ENCODE results near the gene SLC15A5.

The SLC15A5 gene

GRCh38 chr12:16297521-16297920 lies 20.0 kb upstream of the SLC15A5 start:
- H3K18ac ChIP-seq (ENCODE audit: low read length): no peak overlapping the region
- no CpG with 5 or more reads among the region's 1 CpG for WGBS (ENCODE audit: extremely low coverage, insufficient coverage, insufficient read length)
- no peak overlapping the region for H3K4me3 ChIP-seq (ENCODE audit: low read depth, low read length)

DNA sequence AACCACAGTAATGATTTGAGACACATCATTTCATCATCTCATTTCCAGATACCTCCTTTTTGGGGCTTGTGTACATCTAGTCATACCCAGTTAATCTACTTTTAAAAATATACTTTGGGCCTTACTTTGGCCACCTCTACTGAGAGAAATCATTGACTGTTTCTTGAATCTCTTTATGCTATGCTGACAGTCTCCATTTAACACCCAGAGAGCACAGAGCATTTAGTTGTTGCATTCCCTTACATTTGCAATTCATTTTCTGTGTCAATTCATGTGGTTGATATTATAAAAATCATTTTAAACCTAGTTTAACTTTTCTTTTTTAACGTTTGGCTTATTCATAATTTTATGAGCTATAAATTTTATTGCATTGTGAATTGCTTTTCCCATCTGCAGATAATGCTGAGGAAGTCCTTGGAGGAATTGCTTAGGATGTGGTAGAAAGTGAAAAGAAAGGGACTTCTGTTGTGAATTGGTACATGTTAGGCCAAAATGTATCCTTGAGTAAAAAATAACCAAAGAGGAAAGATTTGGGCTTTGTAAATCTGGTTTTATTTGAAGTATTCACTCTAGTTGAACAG lies 17.0 kb upstream of the SLC15A5 start:
- no peak overlapping the region for H3K14ac ChIP-seq (ENCODE audit: low read length)
- no peak overlapping the region for H3K18ac ChIP-seq (ENCODE audit: low read length)
- H2BK5ac ChIP-seq (ENCODE audit: low read depth, low read length, poor library complexity): no peak overlapping the region
- no peaks in the 10 kb centered on the region for H3K36me3 ChIP-seq (ENCODE audit: control insufficient read depth in 1 of 2, insufficient read depth in 2 of 2, low read length in 2 of 2)
- H3K23ac ChIP-seq (ENCODE audit: low read length): no peak overlapping the region
- no CpG with 5 or more reads among the region's 1 CpG for WGBS (ENCODE audit: extremely low coverage, insufficient coverage, insufficient read length)
- no peak overlapping the region for H4K12ac ChIP-seq (ENCODE audit: low read depth, low read length)
- no peak overlapping the region for H2AFZ ChIP-seq (ENCODE audit: insufficient read depth, low read length, poor library complexity)
- H2BK120ac ChIP-seq (ENCODE audit: insufficient read depth, low read length, poor library complexity): no peak overlapping the region
- no peaks in the 10 kb centered on the region for H3K27me3 ChIP-seq (ENCODE audit: insufficient read depth, low read length)
- H3K4ac ChIP-seq (ENCODE audit: low read depth, low read length): no peak overlapping the region
- no peaks in the 10 kb centered on the region for H3K79me1 ChIP-seq (ENCODE audit: low read length)
- DNase-seq: no peak
- no peaks in the 10 kb centered on the region for H3K9me3 ChIP-seq (ENCODE audit: insufficient read depth, low read depth, low read length)
- no peaks in the 10 kb centered on the region for H3K4me1 ChIP-seq (ENCODE audit: control insufficient read depth in 1 of 2, insufficient read depth in 2 of 2, low read length in 2 of 2)
- no peak overlapping the region for H2BK12ac ChIP-seq (ENCODE audit: low read length)
- H3K4me2 ChIP-seq (ENCODE audit: low read length): no peak overlapping the region
- H2AK5ac ChIP-seq (ENCODE audit: low read length): no peak overlapping the region
- no peak overlapping the region for H3K4me3 ChIP-seq (ENCODE audit: low read depth, low read length)
- no peak overlapping the region for H4K8ac ChIP-seq (ENCODE audit: low read depth, low read length)
- H3K27ac ChIP-seq (ENCODE audit: low read depth, low read length): no peak overlapping the region
- no peak overlapping the region for H3K9ac ChIP-seq (ENCODE audit: low read length)
- H3K79me2 ChIP-seq (ENCODE audit: control insufficient read depth, insufficient read depth, low read length, poor library complexity): no peaks in the 10 kb centered on the region
- H4K91ac ChIP-seq (ENCODE audit: low read depth, low read length): no peak overlapping the region

More at GRCh38 chr12:16297521-16297920, 20.0 kb upstream of the SLC15A5 start:
- no peak overlapping the region for H3K23ac ChIP-seq (ENCODE audit: low read length)
- H3K79me2 ChIP-seq (ENCODE audit: control insufficient read depth, insufficient read depth, low read length, poor library complexity): no peaks in the 10 kb centered on the region
- H3K9ac ChIP-seq (ENCODE audit: low read length): no peak overlapping the region
- H2AFZ ChIP-seq (ENCODE audit: insufficient read depth, low read length, poor library complexity): no peak overlapping the region
- H3K4ac ChIP-seq (ENCODE audit: low read depth, low read length): no peak overlapping the region
- no peak overlapping the region for H3K27ac ChIP-seq (ENCODE audit: low read depth, low read length)
- no peak overlapping the region for H3K4me2 ChIP-seq (ENCODE audit: low read length)
- H4K91ac ChIP-seq (ENCODE audit: low read depth, low read length): no peak overlapping the region
- no peak overlapping the region for H3K14ac ChIP-seq (ENCODE audit: low read length)
- H2BK12ac ChIP-seq (ENCODE audit: low read length): no peak overlapping the region
- no peak overlapping the region for H4K12ac ChIP-seq (ENCODE audit: low read depth, low read length)
- no peak overlapping the region for H2AK5ac ChIP-seq (ENCODE audit: low read length)
- H3K79me1 ChIP-seq (ENCODE audit: low read length): no peaks in the 10 kb centered on the region
- no peaks in the 10 kb centered on the region for H3K36me3 ChIP-seq (ENCODE audit: control insufficient read depth in 1 of 2, insufficient read depth in 2 of 2, low read length in 2 of 2)
- no peak overlapping the region for H2BK120ac ChIP-seq (ENCODE audit: insufficient read depth, low read length, poor library complexity)
- peak; percentile 26 to 61 for DNase-seq
- no peak overlapping the region for H2BK5ac ChIP-seq (ENCODE audit: low read depth, low read length, poor library complexity)
- no peaks in the 10 kb centered on the region for H3K4me1 ChIP-seq (ENCODE audit: control insufficient read depth in 1 of 2, insufficient read depth in 2 of 2, low read length in 2 of 2)
- no peaks in the 10 kb centered on the region for H3K27me3 ChIP-seq (ENCODE audit: insufficient read depth, low read length)
- H3K9me3 ChIP-seq (ENCODE audit: insufficient read depth, low read depth, low read length): no peaks in the 10 kb centered on the region
- no peak overlapping the region for H4K8ac ChIP-seq (ENCODE audit: low read depth, low read length)

DNA sequence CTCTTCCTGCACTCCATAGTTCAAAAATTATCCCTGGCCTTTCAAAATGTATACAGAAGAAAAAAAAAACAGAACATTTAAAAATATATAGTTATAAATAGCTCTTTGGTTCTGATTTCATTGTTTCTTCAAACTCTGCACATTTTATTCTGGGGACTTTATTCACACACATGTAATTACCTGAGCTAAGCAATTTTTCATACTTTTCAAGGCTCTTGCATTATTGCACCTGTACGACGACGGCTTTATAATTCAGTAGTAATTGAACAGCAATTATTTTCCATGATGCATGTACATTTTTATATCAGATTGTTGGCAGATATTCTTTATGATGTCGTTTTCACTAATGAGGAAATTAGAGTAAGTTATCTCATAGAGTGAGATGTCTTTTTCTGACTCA lies 13.5 kb upstream of the SLC15A5 start:
- Histone ChIP-seq H2AFZ (ENCODE audit: insufficient read depth, low read length, poor library complexity) (no peak overlapping the region), H3K23ac (ENCODE audit: low read length) (no peak overlapping the region), H4K12ac (ENCODE audit: low read depth, low read length) (no peak overlapping the region), H3K9ac (ENCODE audit: low read length) (no peak overlapping the region), H4K8ac (ENCODE audit: low read depth, low read length) (no peak overlapping the region), H2AK5ac (ENCODE audit: low read length) (no peak overlapping the region), H3K27me3 (ENCODE audit: insufficient read depth, low read length) (no peaks in the 10 kb centered on the region), H3K9me3 (ENCODE audit: insufficient read depth, low read depth, low read length) (no peaks in the 10 kb centered on the region), H2BK120ac (ENCODE audit: insufficient read depth, low read length, poor library complexity) (no peak overlapping the region), H3K4me1 (ENCODE audit: control insufficient read depth in 1 of 2, insufficient read depth in 2 of 2, low read length in 2 of 2) (no peaks in the 10 kb centered on the region), H4K91ac (ENCODE audit: low read depth, low read length) (no peak overlapping the region), H3K79me1 (ENCODE audit: low read length) (no peaks in the 10 kb centered on the region), H3K14ac (ENCODE audit: low read length) (no peak overlapping the region), H2BK5ac (ENCODE audit: low read depth, low read length, poor library complexity) (no peak overlapping the region), H3K4me2 (ENCODE audit: low read length) (no peak overlapping the region), H3K18ac (ENCODE audit: low read length) (no peak overlapping the region), H3K4me3 (ENCODE audit: low read depth, low read length) (no peak overlapping the region), H3K79me2 (ENCODE audit: control insufficient read depth, insufficient read depth, low read length, poor library complexity) (no peaks in the 10 kb centered on the region), H3K36me3 (ENCODE audit: control insufficient read depth in 1 of 2, insufficient read depth in 2 of 2, low read length in 2 of 2) (no peaks in the 10 kb centered on the region), H2BK12ac (ENCODE audit: low read length) (no peak overlapping the region), H3K27ac (ENCODE audit: low read depth, low read length) (no peak overlapping the region), H3K4ac (ENCODE audit: low read depth, low read length) (no peak overlapping the region)
- WGBS (ENCODE audit: extremely low coverage, insufficient coverage, insufficient read length): no CpG with 5 or more reads among the region's 4 CpGs
- DNase-seq: no peak

DNA sequence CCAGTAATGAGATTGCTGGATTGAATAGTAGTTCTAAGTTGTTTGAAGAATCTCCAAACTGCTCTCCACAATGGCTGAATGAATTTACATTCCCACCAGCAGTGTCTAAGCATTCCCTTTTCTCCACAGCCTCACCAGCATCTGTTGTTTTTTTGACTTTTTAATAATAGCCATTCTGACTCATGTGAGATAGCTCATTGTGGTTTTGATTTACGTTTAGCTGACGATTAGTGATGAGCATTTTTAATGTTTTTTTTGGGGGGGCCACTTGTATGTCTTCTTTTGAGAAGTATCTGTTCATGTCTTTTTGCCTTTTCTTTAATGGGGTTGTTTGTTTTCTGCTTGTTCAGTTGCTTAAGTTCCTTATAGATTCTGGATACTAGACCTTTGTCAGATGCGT lies 8.1 kb upstream of the SLC15A5 start:
- no peak overlapping the region for H4K91ac ChIP-seq (ENCODE audit: low read depth, low read length)
- H2AK5ac ChIP-seq (ENCODE audit: low read length): no peak overlapping the region
- WGBS (ENCODE audit: extremely low coverage, insufficient coverage, insufficient read length): no CpG with 5 or more reads among the region's 3 CpGs
- H3K14ac ChIP-seq (ENCODE audit: low read length): no peak overlapping the region
- no peak overlapping the region for H3K4me3 ChIP-seq (ENCODE audit: low read depth, low read length)
- H3K27me3 ChIP-seq (ENCODE audit: insufficient read depth, low read length): no peaks in the 10 kb centered on the region
- H2BK12ac ChIP-seq (ENCODE audit: low read length): no peak overlapping the region
- no peak overlapping the region for H4K12ac ChIP-seq (ENCODE audit: low read depth, low read length)
- H3K79me1 ChIP-seq (ENCODE audit: low read length): no peaks in the 10 kb centered on the region
- no peak overlapping the region for H3K9ac ChIP-seq (ENCODE audit: low read length)
- H3K79me2 ChIP-seq (ENCODE audit: control insufficient read depth, insufficient read depth, low read length, poor library complexity): no peaks in the 10 kb centered on the region
- no peak overlapping the region for H3K23ac ChIP-seq (ENCODE audit: low read length)
- H3K4ac ChIP-seq (ENCODE audit: low read depth, low read length): no peak overlapping the region
- H3K27ac ChIP-seq (ENCODE audit: low read depth, low read length): no peak overlapping the region
- H2BK120ac ChIP-seq (ENCODE audit: insufficient read depth, low read length, poor library complexity): no peak overlapping the region
- no peaks in the 10 kb centered on the region for H3K36me3 ChIP-seq (ENCODE audit: control insufficient read depth in 1 of 2, insufficient read depth in 2 of 2, low read length in 2 of 2)
- DNase-seq: no peak
- no peaks in the 10 kb centered on the region for H3K4me1 ChIP-seq (ENCODE audit: control insufficient read depth in 1 of 2, insufficient read depth in 2 of 2, low read length in 2 of 2)
- no peak overlapping the region for H2AFZ ChIP-seq (ENCODE audit: insufficient read depth, low read length, poor library complexity)
- H4K8ac ChIP-seq (ENCODE audit: low read depth, low read length): no peak overlapping the region
- no peak overlapping the region for H3K4me2 ChIP-seq (ENCODE audit: low read length)
- H3K9me3 ChIP-seq (ENCODE audit: insufficient read depth, low read depth, low read length): no peaks in the 10 kb centered on the region
- H2BK5ac ChIP-seq (ENCODE audit: low read depth, low read length, poor library complexity): no peak overlapping the region
- no peak overlapping the region for H3K18ac ChIP-seq (ENCODE audit: low read length)

Measured in trophoblast cell (in vitro differentiated cells and primary cell).